Measurements from ENCODE around the gene GADD45G. TPM values are rescaled to one million over a fixed set of nuclear protein-coding genes. Genes with fewer than 3 reads are reported as not detected.

GADD45G gene
- total RNA-seq, 1 donor from 2014 or later: 1.9 TPM

GRCh38 chr9:89637787-89638186 lies 33.0 kb downstream of the GADD45G start:
- DNase-seq (ENCODE audit: low spot score, unreplicated experiment): no peak
- Mint-ChIP-seq H3K4me1 (ENCODE audit: low read depth) (no peaks in the 10 kb centered on the region), H3K36me3 (ENCODE audit: insufficient read depth) (no peaks in the 10 kb centered on the region), H3K27ac (no peak overlapping the region), H3K27me3 (peaks cover 37% of the 10 kb centered on the region), H3K9me3 (ENCODE audit: low read depth) (no peaks in the 10 kb centered on the region), H3K4me3 (ENCODE audit: low read depth) (no peak overlapping the region)
- TF ChIP-seq CTCF (IDR thresholded peaks at IDR 0.05; ENCODE audit: unreplicated experiment): no peak

- H3K36me3 Mint-ChIP-seq (ENCODE audit: insufficient read depth): no peaks in the 10 kb centered on the region
- H3K27me3 Mint-ChIP-seq: peaks cover 37% of the 10 kb centered on the region
- no peaks in the 10 kb centered on the region for H3K4me1 Mint-ChIP-seq (ENCODE audit: low read depth)
- H3K27ac Mint-ChIP-seq: no peak overlapping the region
- TF ChIP-seq CTCF (IDR thresholded peaks at IDR 0.05; ENCODE audit: unreplicated experiment): no peak
- no peak overlapping the region for H3K4me3 Mint-ChIP-seq (ENCODE audit: low read depth)
- no peaks in the 10 kb centered on the region for H3K9me3 Mint-ChIP-seq (ENCODE audit: low read depth)
- no peak for DNase-seq (ENCODE audit: low spot score, unreplicated experiment)
These were observed 33.5 kb downstream of the GADD45G start for GRCh38 chr9:89638359-89638758.

GRCh38 chr9:89638893-89639292 lies 34.1 kb downstream of the GADD45G start:
- peaks cover 34% of the 10 kb centered on the region for H3K27me3 Mint-ChIP-seq
- no peak for TF ChIP-seq CTCF (IDR thresholded peaks at IDR 0.05; ENCODE audit: unreplicated experiment)
- H3K36me3 Mint-ChIP-seq (ENCODE audit: insufficient read depth): no peaks in the 10 kb centered on the region
- no peaks in the 10 kb centered on the region for H3K4me1 Mint-ChIP-seq (ENCODE audit: low read depth)
- no peak overlapping the region for H3K27ac Mint-ChIP-seq
- no peak overlapping the region for H3K4me3 Mint-ChIP-seq (ENCODE audit: low read depth)
- no peaks in the 10 kb centered on the region for H3K9me3 Mint-ChIP-seq (ENCODE audit: low read depth)
- no peak for DNase-seq (ENCODE audit: low spot score, unreplicated experiment)

- Mint-ChIP-seq H3K4me3 (ENCODE audit: low read depth) (no peak overlapping the region), H3K27me3 (peaks cover 33% of the 10 kb centered on the region), H3K9me3 (ENCODE audit: low read depth) (no peaks in the 10 kb centered on the region), H3K4me1 (ENCODE audit: low read depth) (no peaks in the 10 kb centered on the region), H3K36me3 (ENCODE audit: insufficient read depth) (no peaks in the 10 kb centered on the region), H3K27ac (no peak overlapping the region)
- no peak for TF ChIP-seq CTCF (IDR thresholded peaks at IDR 0.05; ENCODE audit: unreplicated experiment)
- DNase-seq (ENCODE audit: low spot score, unreplicated experiment): no peak
These were observed 34.6 kb downstream of the GADD45G start for GRCh38 chr9:89639367-89639795.

- H3K27ac Mint-ChIP-seq: no peak overlapping the region
- H3K4me3 Mint-ChIP-seq (ENCODE audit: low read depth): no peak overlapping the region
- H3K36me3 Mint-ChIP-seq (ENCODE audit: insufficient read depth): no peaks in the 10 kb centered on the region
- no peak for DNase-seq (ENCODE audit: low spot score, unreplicated experiment)
- H3K9me3 Mint-ChIP-seq (ENCODE audit: low read depth): no peaks in the 10 kb centered on the region
- no peaks in the 10 kb centered on the region for H3K4me1 Mint-ChIP-seq (ENCODE audit: low read depth)
- no peak for TF ChIP-seq CTCF (IDR thresholded peaks at IDR 0.05; ENCODE audit: unreplicated experiment)
- H3K27me3 Mint-ChIP-seq: peaks cover 28% of the 10 kb centered on the region
These were observed 35.1 kb downstream of the GADD45G start for GRCh38 chr9:89639961-89640360.

All from progenitor cell of endocrine pancreas (in vitro differentiated cells).